ENCODE measurements around the gene ABCC4.

ABCC4 gene

GRCh38 chr13:95256091-95256490 is 45.2 kb downstream of the ABCC4 start:
- peak; percentile 44 for DNase-seq (ENCODE audit: low read depth)

DNA sequence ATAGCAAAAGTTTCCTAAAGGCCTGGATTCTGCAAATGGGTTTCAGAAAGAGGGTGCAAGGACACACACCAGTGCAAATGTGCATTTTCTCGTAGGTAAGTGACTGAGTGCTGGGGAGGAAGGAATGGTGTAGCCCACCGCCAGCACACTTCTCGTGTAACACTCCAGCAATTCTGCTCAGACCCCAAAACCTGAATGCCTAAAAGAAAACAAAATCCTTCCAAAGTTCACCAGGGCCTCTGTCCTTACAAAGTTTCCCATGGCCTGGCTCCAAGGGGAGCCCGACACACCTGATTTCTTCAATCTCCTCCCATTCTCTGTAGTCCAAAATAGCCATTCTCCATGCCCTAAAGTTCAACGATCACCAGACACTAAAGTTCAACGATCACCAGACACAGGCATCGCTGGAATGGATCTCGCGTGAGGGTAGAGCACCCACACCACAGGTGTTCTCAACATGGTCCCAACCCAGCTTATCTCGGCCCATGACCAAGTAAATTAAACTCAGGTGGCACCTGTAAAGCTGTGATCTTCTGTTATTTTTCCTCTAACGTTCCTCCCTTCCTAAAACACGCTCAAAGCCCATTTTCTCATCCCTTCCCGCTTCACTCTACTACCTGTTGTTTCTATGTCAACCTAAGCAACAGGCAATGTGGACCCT is 46.0 kb downstream of the ABCC4 start:
- DNase-seq (ENCODE audit: low read depth) = no peak

GRCh38 chr13:95254339-95254738 is 46.9 kb downstream of the ABCC4 start:
- DNase-seq (ENCODE audit: low read depth) = no peak

DNA sequence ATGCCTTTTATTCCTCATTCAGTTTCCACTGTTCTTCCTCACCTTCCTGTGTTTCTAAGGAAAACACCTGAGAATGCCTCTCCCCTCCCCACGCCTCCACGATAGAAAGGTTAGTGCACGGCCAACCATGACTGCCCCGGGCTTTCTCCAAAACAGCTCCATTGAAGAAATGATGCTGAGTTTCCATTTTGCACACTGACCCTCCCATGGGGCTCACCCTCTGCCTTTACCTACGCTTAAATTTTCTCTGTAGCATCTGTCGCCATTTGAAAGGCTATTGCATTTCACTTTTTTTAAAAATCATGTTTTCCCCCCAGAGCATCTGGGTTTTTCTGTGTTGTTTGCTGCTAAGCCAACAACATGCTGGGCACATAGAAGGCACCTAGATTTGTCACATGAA is 48.2 kb downstream of the ABCC4 start:
- DNase-seq (ENCODE audit: low read depth) = no peak

DNA sequence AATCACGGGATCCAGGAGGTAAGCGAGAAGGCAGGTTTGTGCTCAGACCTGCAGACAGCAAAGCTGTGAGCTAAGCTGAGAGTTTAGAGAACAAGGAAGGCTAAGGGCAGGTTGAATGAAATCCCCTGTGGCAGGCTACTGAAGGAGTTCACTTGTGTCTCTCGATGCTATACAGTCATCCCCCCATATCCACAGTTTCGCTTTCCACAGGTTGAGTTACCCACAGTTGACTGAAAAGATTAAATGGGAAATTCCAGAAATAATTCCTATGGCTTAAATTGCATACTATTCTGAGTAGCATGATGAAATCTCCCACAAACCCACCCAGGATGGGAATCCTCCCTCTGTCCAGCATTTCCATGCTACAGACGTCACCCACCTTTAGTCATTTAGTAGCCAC is 49.6 kb downstream of the ABCC4 start:
- no peak for DNase-seq (ENCODE audit: low read depth)

DNA sequence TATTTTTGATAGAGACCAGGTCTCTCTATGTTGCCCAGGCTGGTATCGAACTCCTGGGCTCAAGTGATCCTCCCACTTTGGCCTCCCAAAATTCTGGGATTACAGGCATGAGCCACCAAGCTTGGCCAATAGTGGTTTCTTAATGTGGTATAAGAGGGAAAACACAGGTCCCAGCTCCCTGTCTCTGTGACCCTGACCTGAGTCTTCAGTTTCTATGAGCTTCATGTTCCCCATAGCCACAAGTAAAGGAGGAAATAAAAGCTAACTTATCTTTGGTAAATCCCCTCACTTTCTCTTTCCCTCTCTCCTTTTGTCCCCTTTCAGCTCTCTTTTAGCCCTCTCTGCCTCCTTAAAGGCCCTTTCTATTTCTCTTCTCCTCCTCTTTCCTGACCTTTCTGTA is 50.3 kb downstream of the ABCC4 start:
- DNase-seq (ENCODE audit: low read depth) = no peak

DNA sequence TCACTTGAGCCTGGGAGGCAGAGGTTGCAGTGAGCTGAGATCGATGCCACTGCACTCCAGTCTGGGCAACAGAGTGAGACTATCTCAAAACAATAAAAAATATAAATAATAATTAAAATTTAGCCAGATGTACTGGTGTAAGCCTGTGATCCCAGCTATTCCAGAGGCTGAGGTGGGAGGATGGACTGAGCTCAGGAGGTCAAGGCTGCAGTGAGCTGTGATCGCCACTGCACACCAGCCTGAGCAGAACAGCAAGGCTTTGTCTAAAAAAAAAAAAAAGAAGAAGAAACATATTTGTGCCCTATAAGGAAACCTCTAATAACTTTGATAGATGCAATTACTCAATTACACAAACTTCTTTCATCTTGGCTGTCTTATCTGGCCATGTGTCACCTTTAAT is 52.3 kb downstream of the ABCC4 start:
- DNase-seq (ENCODE audit: low read depth) = no peak

- DNase-seq (ENCODE audit: low read depth) = no peak
Observed at GRCh38 chr13:95247852-95248251, 53.4 kb downstream of the ABCC4 start.

DNA sequence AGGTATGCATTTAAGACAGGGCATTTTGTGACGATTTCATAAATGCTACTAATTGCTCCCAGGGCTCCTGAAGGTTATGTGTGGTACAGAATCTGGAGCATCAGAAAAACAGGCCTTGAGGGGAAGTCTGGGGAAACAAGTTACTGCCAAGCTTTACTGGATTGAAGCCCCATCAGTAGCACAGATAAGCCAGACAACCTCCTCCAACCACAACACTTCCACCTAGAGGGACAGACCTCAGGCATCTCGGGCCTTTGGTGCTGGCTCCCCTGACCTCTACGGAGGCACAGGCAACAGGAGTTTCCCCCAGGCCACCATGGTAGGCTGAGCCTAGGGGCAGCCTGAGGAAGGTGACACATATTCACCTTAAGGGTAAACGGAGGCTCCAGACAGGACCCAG is 54.1 kb downstream of the ABCC4 start:
- no peak for DNase-seq (ENCODE audit: low read depth)

- DNase-seq (ENCODE audit: low read depth) = no peak
Observed at GRCh38 chr13:95246292-95247082, 54.8 kb downstream of the ABCC4 start.

GRCh38 chr13:95245071-95245470 is 56.2 kb downstream of the ABCC4 start:
- DNase-seq (ENCODE audit: low read depth) = no peak

GRCh38 chr13:95243207-95243606 is 58.0 kb downstream of the ABCC4 start:
- no peak for DNase-seq (ENCODE audit: low read depth)

DNA sequence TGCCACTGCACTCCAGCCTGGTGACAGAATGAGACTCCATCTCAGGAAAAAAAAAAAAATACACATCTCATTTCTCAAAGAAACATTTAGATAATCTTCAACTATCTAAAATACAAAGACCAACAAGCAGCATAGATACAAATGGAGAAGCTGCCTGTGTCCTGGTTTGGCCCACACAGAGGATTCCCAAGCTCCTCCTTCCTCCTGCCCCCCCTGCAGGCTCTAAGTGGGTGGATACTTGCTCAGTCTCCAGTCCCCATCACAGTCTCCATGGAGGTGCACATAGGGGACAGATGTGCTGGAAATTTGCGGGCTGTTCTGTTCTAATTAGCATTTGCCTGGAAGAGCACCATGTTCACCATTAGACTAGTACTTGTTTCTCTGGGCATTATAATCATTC is 59.9 kb downstream of the ABCC4 start:
- no peak for DNase-seq (ENCODE audit: low read depth)

- no peak for DNase-seq (ENCODE audit: low read depth)
Observed at GRCh38 chr13:95239283-95239682, 62.0 kb downstream of the ABCC4 start.

GRCh38 chr13:95237310-95237870 is 63.9 kb downstream of the ABCC4 start:
- no peak for DNase-seq (ENCODE audit: low read depth)

DNA sequence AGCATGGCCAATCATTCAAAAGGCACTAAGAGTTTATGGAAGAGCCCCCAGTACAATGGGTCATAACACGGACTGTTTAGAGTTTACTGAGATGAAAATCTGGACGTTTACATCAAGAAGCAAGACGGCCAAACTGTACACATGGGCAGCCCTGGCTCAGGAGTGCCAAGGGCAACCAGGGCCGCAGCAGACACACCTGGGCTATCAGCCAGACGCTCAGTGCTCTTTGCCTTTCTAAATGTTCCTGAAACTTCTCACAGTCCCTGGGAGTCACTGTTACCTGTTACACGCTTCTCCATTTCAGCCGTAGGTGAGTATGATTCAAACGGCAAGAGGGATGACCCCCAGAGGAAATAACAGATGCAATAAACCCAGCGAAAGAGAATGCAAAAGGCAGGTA is 64.5 kb downstream of the ABCC4 start:
- DNase-seq (ENCODE audit: low read depth) = no peak

GRCh38 chr13:95235974-95236373 is 65.3 kb downstream of the ABCC4 start:
- DNase-seq (ENCODE audit: low read depth) = no peak

- DNase-seq (ENCODE audit: low read depth) = no peak
Observed at GRCh38 chr13:95235199-95235756, 66.0 kb downstream of the ABCC4 start.

DNA sequence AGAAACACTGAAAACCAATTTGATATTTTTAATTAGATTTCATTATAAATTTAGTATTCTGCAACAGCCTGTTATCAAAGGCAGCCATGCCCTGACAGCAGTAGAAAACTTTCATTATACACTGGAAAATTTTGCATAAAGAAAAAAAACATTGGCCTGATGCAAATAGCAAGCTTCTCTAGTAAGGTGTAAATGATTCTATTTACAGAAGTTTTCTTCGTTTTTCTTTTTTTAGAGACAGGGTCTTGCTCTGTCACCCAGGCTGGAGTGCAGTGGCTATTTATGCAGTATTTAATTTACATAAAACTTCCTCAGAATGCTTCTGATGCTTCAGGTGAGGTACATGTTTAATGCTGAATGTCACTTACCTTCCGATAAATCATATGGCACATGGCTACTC is 67.0 kb downstream of the ABCC4 start:
- no peak for DNase-seq (ENCODE audit: low read depth)

- DNase-seq (ENCODE audit: low read depth) = no peak
Observed at GRCh38 chr13:95233026-95233635, 68.1 kb downstream of the ABCC4 start.

- DNase-seq (ENCODE audit: low read depth) = no peak
Observed at GRCh38 chr13:95231393-95231792, 69.9 kb downstream of the ABCC4 start.

DNA sequence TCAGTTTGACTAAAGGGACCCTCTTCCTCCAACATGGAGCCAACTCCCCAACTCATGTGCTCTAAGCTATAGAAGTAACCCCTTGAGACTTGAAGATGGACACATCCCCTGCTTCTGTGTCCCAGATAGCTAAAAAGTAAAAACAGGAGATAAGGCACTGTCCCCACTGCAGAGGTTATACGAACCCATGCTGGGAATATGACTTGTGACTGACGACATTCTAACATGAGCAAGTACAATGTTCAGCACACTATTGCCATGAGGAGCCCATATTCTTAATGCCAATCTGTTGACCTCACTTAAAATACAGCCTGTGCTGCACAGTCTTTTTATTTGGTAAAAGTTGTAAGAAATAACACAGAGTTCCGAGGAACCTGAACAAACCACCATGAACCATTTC is 71.4 kb downstream of the ABCC4 start:
- no peak for DNase-seq (ENCODE audit: low read depth)

- DNase-seq (ENCODE audit: low read depth) = no peak
Observed at GRCh38 chr13:95228130-95228529, 73.1 kb downstream of the ABCC4 start.
